Measurements from ENCODE around the gene ENGASE. TPM values are rescaled to one million over a fixed set of nuclear protein-coding genes. Genes with fewer than 3 reads are reported as not detected.

Gene ENGASE
- total and polyA plus RNA-seq, 2 of the 8 experiments (the other 6 are each of a cell fraction or from before 2014, with no cell fraction given) = 9.3 to 36.1 TPM

- ChIA-PET CTCF (ENCODE audit: partially characterized antibody) (interaction anchor here (1.3 to 4.3 kb wide), 5 partner anchors 8 to 286 kb away, joined by 6 to 29 read pairs (median 9); no protein-coding TSS in a partner anchor), POLR2A (ENCODE audit: partially characterized antibody) (no interaction called here)
- DNase-seq (ENCODE audit: low read depth in 1 of 2, low spot score in 2 of 2) (no peak), FAIRE-seq (no peak)
- Histone ChIP-seq H3K9ac (replicated peaks in 1 of 4; ENCODE audit: extremely low read depth in 1 of 4, low read depth in 3 of 4, low read length in 3 of 4) (no peak overlapping the region), H3K27ac (ENCODE audit: low read depth, low read length) (no peak overlapping the region), H3K36me3 (ENCODE audit: control insufficient read depth in 2 of 4, insufficient read depth in 4 of 4, low read length in 3 of 4) (no peaks in the 10 kb centered on the region), H3K4me2 (ENCODE audit: insufficient read depth in 1 of 2, low read depth in 2 of 2, low read length in 2 of 2) (no peak overlapping the region), H3K79me1 (ENCODE audit: low read depth, low read length) (no peaks in the 10 kb centered on the region), H2AFZ (ENCODE audit: low read length) (no peak overlapping the region), H4K5ac (ENCODE audit: insufficient read length, low read depth, low read length) (no peak overlapping the region), H3K4ac (replicated peaks; ENCODE audit: insufficient read length, low read depth, low read length) (no peak overlapping the region), H2BK12ac (ENCODE audit: low read depth, low read length) (no peak overlapping the region), H3K79me2 (ENCODE audit: control insufficient read depth in 1 of 2, insufficient read depth in 2 of 2, low read length in 2 of 2) (no peaks in the 10 kb centered on the region), H3K56ac (replicated peaks; ENCODE audit: insufficient read length, low read depth, low read length) (no peak overlapping the region), H3K23ac (ENCODE audit: insufficient read length) (no peak overlapping the region), H4K8ac (ENCODE audit: extremely low read depth, insufficient read depth, low read length) (no peak overlapping the region), H4K20me1 (replicated peaks in 1 of 2; ENCODE audit: control insufficient read depth in 1 of 2, insufficient read depth in 2 of 2, low read length in 2 of 2) (no peaks in the 10 kb centered on the region), H2BK5ac (ENCODE audit: low read depth, low read length) (no peak overlapping the region), H3K27me3 (replicated peaks in 1 of 4; ENCODE audit: control insufficient read depth in 3 of 4, extremely low read depth in 1 of 4, insufficient read depth in 3 of 4, low read length in 3 of 4) (no peaks in the 10 kb centered on the region), H3K23me2 (ENCODE audit: low read depth, low read length) (no peaks in the 10 kb centered on the region), H3K4me1 (replicated peaks in 1 of 4; ENCODE audit: control insufficient read depth in 3 of 4, insufficient read depth in 4 of 4, low read length in 3 of 4) (peaks cover 0 to 13% (median 5%) of the 10 kb centered on the region in 4 experiments; a peak in 5 of 7 replicates), H2AK5ac (ENCODE audit: low read depth, low read length) (no peak overlapping the region), H3K4me3 (ENCODE audit: extremely low read depth in 1 of 4, insufficient read depth in 2 of 4, low read depth in 3 of 4, low read length in 4 of 4) (no peak overlapping the region), H2BK15ac (ENCODE audit: low read length) (no peak overlapping the region), H2BK120ac (replicated peaks; ENCODE audit: low read depth, low read length) (no peak overlapping the region), H4K91ac (replicated peaks; ENCODE audit: insufficient read length, low read length) (no peak overlapping the region), H3K14ac (ENCODE audit: insufficient read length) (no peak overlapping the region), H3K9me3 (ENCODE audit: insufficient read depth in 2 of 2, low read depth in 1 of 2, low read length in 1 of 2) (no peaks in the 10 kb centered on the region), H2BK20ac (ENCODE audit: low read length) (no peak overlapping the region), H3K18ac (ENCODE audit: extremely low read depth, low read length) (no peak overlapping the region)
- WGBS, 2 experiments (ENCODE audit: extremely low coverage in 1 of 2, insufficient coverage in 1 of 2, insufficient read length in 1 of 2, insufficient replicate concordance in 2 of 2, low coverage in 1 of 2, low lambda C conversion rate in 2 of 2, missing lambda C conversion rate in 1 of 2) = 91% methylated on average over 6 of the region's 7 CpGs; no CpG with 5 or more reads in 1 of the 2 experiments
- no peak for TF ChIP-seq E2F6 (IDR thresholded peaks at IDR 0.05)
- no peak for TF ChIP-seq RBBP5 (IDR thresholded peaks at IDR 0.05; ENCODE audit: borderline replicate concordance, low read depth, low read length)
- TF ChIP-seq EGR1 (IDR thresholded peaks at IDR 0.05; ENCODE audit: borderline replicate concordance, low read depth, low read length) = no peak
- no peak for TF ChIP-seq CEBPB (IDR thresholded peaks at IDR 0.05; ENCODE audit: low read depth, low read length)
- no peak for TF ChIP-seq SUZ12 (IDR thresholded peaks at IDR 0.05; ENCODE audit: low read length)
- no peak for TF ChIP-seq TAF1 (IDR thresholded peaks at IDR 0.05; ENCODE audit: low read depth, low read length)
- TF ChIP-seq POLR2A (IDR thresholded peaks at IDR 0.05; ENCODE audit: control extremely low read depth in 1 of 2, low read depth in 2 of 2, low read length in 2 of 2) = no peak
- TF ChIP-seq BCL11A (IDR thresholded peaks at IDR 0.05; ENCODE audit: low read depth in 2 of 2, low read length in 2 of 2) = no peak
- no peak for TF ChIP-seq SP1 (IDR thresholded peaks at IDR 0.05; ENCODE audit: low read depth, low read length)
- no peak for TF ChIP-seq JUN (IDR thresholded peaks at IDR 0.05; ENCODE audit: low read depth, low read length)
- no peak for TF ChIP-seq RXRA (IDR thresholded peaks at IDR 0.05; ENCODE audit: insufficient read depth, low read depth, low read length)
- TF ChIP-seq POLR2AphosphoS5 (IDR thresholded peaks at IDR 0.05; ENCODE audit: low read depth, low read length) = no peak
- no peak for TF ChIP-seq CTCF (IDR thresholded peaks at IDR 0.05; ENCODE audit: control extremely low read depth in 1 of 3, insufficient read depth in 1 of 3, low read depth in 1 of 3, low read length in 3 of 3)
Measured at GRCh38 chr17:79102214-79102613, 27.6 kb downstream of the ENGASE start.
